ENCODE data around the gene CCDC51.
"Not testable (repeated sequence)": the region's sequence is repeated elsewhere in the genome, so short reads cannot be mapped to it uniquely, and the experiment has no call there.

CCDC51 gene

GRCh38 chr3:48408823-48409281, 31.1 kb downstream of the CCDC51 start:
- no peak for DNase-seq

- no peak for DNase-seq
Observed at GRCh38 chr3:48407542-48408099, 32.3 kb downstream of the CCDC51 start.

GRCh38 chr3:48406443-48407431, 33.2 kb downstream of the CCDC51 start:
- no peak for DNase-seq

GRCh38 chr3:48405971-48406370, 33.9 kb downstream of the CCDC51 start:
- no peak for DNase-seq

GRCh38 chr3:48405343-48405881, 34.5 kb downstream of the CCDC51 start:
- DNase-seq, result no peak

GRCh38 chr3:48404440-48405342, 35.2 kb downstream of the CCDC51 start:
- DNase-seq, result peak in 4 of 58 donors; percentile 8 to 28 (median 26)

GRCh38 chr3:48403533-48404439, 36.1 kb downstream of the CCDC51 start:
- no peak for DNase-seq

GRCh38 chr3:48402907-48403306, 37.0 kb downstream of the CCDC51 start:
- no peak for DNase-seq

GRCh38 chr3:48402281-48402732, 37.6 kb downstream of the CCDC51 start:
- peak in 15 of 58 donors; percentile 11 to 42 (median 25) for DNase-seq

GRCh38 chr3:48401434-48401901, 38.5 kb downstream of the CCDC51 start:
- not testable (repeated sequence) for DNase-seq

GRCh38 chr3:48400824-48401433, 39.0 kb downstream of the CCDC51 start:
- DNase-seq, result peak in 24 of 58 donors; percentile 5 to 60 (median 24)

GRCh38 chr3:48399387-48400172, 40.3 kb downstream of the CCDC51 start:
- no peak for DNase-seq

GRCh38 chr3:48398701-48399386, 41.1 kb downstream of the CCDC51 start:
- no peak for DNase-seq

- no peak for DNase-seq
Observed at GRCh38 chr3:48397767-48398681, 41.9 kb downstream of the CCDC51 start.

- DNase-seq, result no peak
Observed at GRCh38 chr3:48395714-48396113, 44.2 kb downstream of the CCDC51 start.

- DNase-seq, result no peak
Observed at GRCh38 chr3:48394391-48394790, 45.5 kb downstream of the CCDC51 start.

GRCh38 chr3:48388966-48389365, 51.0 kb downstream of the CCDC51 start:
- no peak for DNase-seq
